Endothelial cell of umbilical vein (primary cell): ENCODE data around the gene MAN1A2. TPM values are rescaled to one million over a fixed set of nuclear protein-coding genes. Genes with fewer than 3 reads are reported as not detected.

Experiments used
- Bru-seq: library from RNA; stranded (reverse); fragments of 400-500 nt; gene quantifications from one replicate; lab custom pipeline; 2021; lab: Mats Ljungman, UMichigan
- BruChase-seq, 2 experiments: library from RNA; stranded (reverse); fragments of 400-500 nt; gene quantifications; one replicate each; lab custom pipeline; 2021; lab: Mats Ljungman, UMichigan
- BruUV-seq: library from RNA; stranded (reverse); fragments of 400-500 nt; replicated peaks from 2 replicates; lab custom pipeline; 2021; lab: Mats Ljungman, UMichigan
- CTCF ChIA-PET: fragments of 300-600, 350-600 bp; sonication (Branson Sonifier 250); formaldehyde crosslinking; loops from one replicate; lab custom pipeline; 2021; ENCODE audit warnings: antibody characterized with exemption, inconsistent platforms; lab: Charles Lee
- POLR2A ChIA-PET: fragments of 300-600, 350-600 bp; sonication (Branson Sonifier 250); formaldehyde crosslinking; loops from one replicate; lab custom pipeline; 2021; ENCODE audit warnings: antibody characterized with exemption, inconsistent platforms; lab: Charles Lee
- DNase-seq: peaks from one replicate; pipeline ENCODE4 v3.0.0-alpha.2; 2011; ENCODE audit warnings: low read depth, low spot score
- FAIRE-seq: peaks from 2 replicates; lab custom pipeline; 2011; peaks lifted over from hg19 to GRCh38; lab: Jason Lieb, UNC
- H2AFZ ChIP-seq: 2 replicates; pipeline ENCODE4 v1.6.0; 2012; ENCODE audit warnings: low read depth, low read length, control low read depth, inconsistent platforms
- H3K27ac ChIP-seq: 2 replicates; pipeline ENCODE4 v1.5.1; 2011; ENCODE audit warnings: low read depth, mild to moderate bottlenecking, control low read depth, low read length, moderate library complexity; ENCODE audit not compliant: insufficient read depth
- H3K27me3 ChIP-seq, 2 experiments: 2 replicates each; pipeline versions ENCODE4 v1.6.0 to v1.6.1; 2011; ENCODE audit warnings: low read length in 2 of 2, mixed read lengths in 1 of 2; ENCODE audit not compliant: control insufficient read depth in 2 of 2, insufficient read depth in 2 of 2
- H3K36me3 ChIP-seq, 2 experiments: 2 replicates in 1 of 2; 3 replicates in 1 of 2; pipeline ENCODE4 v1.5.1; 2011; ENCODE audit warnings: low read length in 2 of 2, mild to moderate bottlenecking in 1 of 2, moderate library complexity in 1 of 2; ENCODE audit not compliant: control insufficient read depth in 2 of 2, insufficient read depth in 2 of 2; ENCODE audit errors: extremely low read depth in 1 of 2
- H3K4me1 ChIP-seq: 3 replicates; pipeline ENCODE4 v1.5.1; 2011; ENCODE audit warnings: mild to moderate bottlenecking, low read length; ENCODE audit not compliant: control insufficient read depth, insufficient read depth; ENCODE audit errors: extremely low read depth
- H3K4me2 ChIP-seq: 2 replicates; pipeline ENCODE4 v1.6.1; 2011; ENCODE audit warnings: low read length, control low read depth, mixed read lengths; ENCODE audit not compliant: insufficient read depth
- H3K4me3 ChIP-seq, 3 experiments: fragments of 200-600 bp in 1 of 3; sonication (generic), shearing (Covaris generic) in 1 of 3; replicated peaks in 1 of 3; 2 replicates each; pipeline ENCODE4 v1.5.1; 2011 to 2016; ENCODE audit warnings: control low read depth in 3 of 3, low read length in 3 of 3, mild to moderate bottlenecking in 2 of 3, inconsistent platforms in 1 of 3, low read depth in 1 of 3, moderate library complexity in 1 of 3; ENCODE audit not compliant: insufficient read depth in 1 of 3
- H3K79me2 ChIP-seq: 2 replicates; pipeline ENCODE4 v1.6.0; 2012; ENCODE audit warnings: low read length, inconsistent platforms; ENCODE audit not compliant: control insufficient read depth, insufficient read depth
- H3K9ac ChIP-seq: replicated peaks from 2 replicates; pipeline ENCODE3; 2011; ENCODE audit warnings: low read length, control low read depth; ENCODE audit not compliant: insufficient read depth; ENCODE audit errors: extremely low read depth
- H3K9me1 ChIP-seq: replicated peaks from 3 replicates; pipeline ENCODE4 v1.6.0; 2011; ENCODE audit warnings: mild to moderate bottlenecking, low read length; ENCODE audit not compliant: control insufficient read depth, insufficient read depth; ENCODE audit errors: extremely low read depth
- H3K9me3 ChIP-seq: replicated peaks from 2 replicates; pipeline ENCODE4 v1.5.1; 2012; ENCODE audit warnings: low read length, inconsistent platforms; ENCODE audit not compliant: control insufficient read depth, insufficient read depth
- H4K20me1 ChIP-seq: replicated peaks from 2 replicates; pipeline ENCODE3; 2011; ENCODE audit warnings: mild to moderate bottlenecking, low read length; ENCODE audit not compliant: control insufficient read depth, insufficient read depth; ENCODE audit errors: extremely low read depth
- JUN ChIP-seq: IDR thresholded peaks from 2 replicates; pipeline ENCODE4 v1.6.1; 2011; ENCODE audit warnings: borderline replicate concordance, low read depth; ENCODE audit not compliant: insufficient read length, insufficient read depth
- MYC ChIP-seq: IDR thresholded peaks from one replicate; pipeline ENCODE4 v1.6.1; 2011; ENCODE audit warnings: mild to moderate bottlenecking, low read depth, low read length
- POLR2A ChIP-seq: IDR thresholded peaks from 2 replicates; pipeline ENCODE4 v1.6.1; 2012; ENCODE audit warnings: low read depth, mild to moderate bottlenecking, control low read depth, low read length
- POLR2AphosphoS5 ChIP-seq: IDR thresholded peaks from 2 replicates; pipeline ENCODE4 v1.6.1; 2012; ENCODE audit warnings: low read depth, mild to moderate bottlenecking, control low read depth, low read length, moderate library complexity; ENCODE audit not compliant: insufficient read depth
- dilution Hi-C: fragments of 300-500 bp; cut with MboI; formaldehyde crosslinking; loops from one replicate; pipeline ENCODE4 v1.15.0; 2019; ENCODE audit warnings: low sequenced_read_pairs; ENCODE audit not compliant: extremely low pct_ligation_motif_present
- intact Hi-C: fragments of 100-400 bp; cut with micrococcal nuclease; formaldehyde crosslinking; loops from one replicate; pipeline ENCODE4 v1.10.0; 2022
- long read RNA-seq: library from polyadenylated mRNA; stranded (forward); transcript quantifications from one replicate; pipeline ENCODE4 v2.0.0, GENCODE V29; 2021
- polyA minus RNA-seq, 3 experiments: library from RNA; depleted of rRNA, polyadenylated mRNA; stranded (reverse); fragments of >200 nt; gene quantifications; 1 replicate in 1 of 3; 2 replicates in 2 of 3; pipeline ENCODE4 v1.2.3, GENCODE V29; 2011
- polyA plus RNA-seq, 4 experiments: library from polyadenylated mRNA; depleted of rRNA in 3 of 4; stranded (reverse) in 3 of 4; unstranded in 1 of 4; fragments of >200 nt; gene quantifications; 2 replicates each; pipeline versions ENCODE4 v1.2.1 to v1.2.3, GENCODE V29; 2011 to 2012; ENCODE audit warnings: missing spikeins in 1 of 4
- total RNA-seq: library from RNA; stranded (reverse); gene quantifications from 2 replicates; pipeline ENCODE4 v1.2.3, GENCODE V29; 2021
- TF ChIP-seq, protein P1 (sequence below): IDR thresholded peaks from 2 replicates; pipeline ENCODE4 v1.6.1; 2011; ENCODE audit not compliant: insufficient read depth, insufficient read length

Gene MAN1A2
- total RNA-seq (36.2 and 38.3 TPM in 2 replicates), polyA plus RNA-seq (11.9 and 13.5 TPM in 2 replicates), polyA minus RNA-seq (67.4 and 70.3 TPM in 2 replicates), Bru-seq, nascent RNA (percentile 82 among the genes with signal in this experiment), BruChase-seq, experiment 1, labeled RNA remaining after a 6-hour chase (percentile 81 among the genes with signal in this experiment), BruChase-seq, experiment 2, labeled RNA remaining after a 2-hour chase (percentile 72 among the genes with signal in this experiment)
- polyA plus RNA-seq (2011; cell fraction: cytosol; rRNA removed): 8.9 and 9.9 TPM in 2 replicates
- 13.3 and 15.2 TPM in 2 replicates for polyA plus RNA-seq (2011; cell fraction: nucleus; rRNA removed)
- 24.4 and 36.3 TPM in 2 replicates for polyA plus RNA-seq (2012)
- polyA minus RNA-seq (2011; cell fraction: cytosol; rRNA and poly(A)+ RNA removed): 15.0 TPM
- polyA minus RNA-seq (2011; cell fraction: nucleus; rRNA and poly(A)+ RNA removed): 44.5 and 65.7 TPM in 2 replicates
- long read RNA-seq, full-length matches to known transcripts: 12 of 29 reads
- long read RNA-seq, partial matches to known transcripts: 4 of 29 reads
- long read RNA-seq, other reads (novel, unspliced or antisense): 13 of 29 reads

DNA sequence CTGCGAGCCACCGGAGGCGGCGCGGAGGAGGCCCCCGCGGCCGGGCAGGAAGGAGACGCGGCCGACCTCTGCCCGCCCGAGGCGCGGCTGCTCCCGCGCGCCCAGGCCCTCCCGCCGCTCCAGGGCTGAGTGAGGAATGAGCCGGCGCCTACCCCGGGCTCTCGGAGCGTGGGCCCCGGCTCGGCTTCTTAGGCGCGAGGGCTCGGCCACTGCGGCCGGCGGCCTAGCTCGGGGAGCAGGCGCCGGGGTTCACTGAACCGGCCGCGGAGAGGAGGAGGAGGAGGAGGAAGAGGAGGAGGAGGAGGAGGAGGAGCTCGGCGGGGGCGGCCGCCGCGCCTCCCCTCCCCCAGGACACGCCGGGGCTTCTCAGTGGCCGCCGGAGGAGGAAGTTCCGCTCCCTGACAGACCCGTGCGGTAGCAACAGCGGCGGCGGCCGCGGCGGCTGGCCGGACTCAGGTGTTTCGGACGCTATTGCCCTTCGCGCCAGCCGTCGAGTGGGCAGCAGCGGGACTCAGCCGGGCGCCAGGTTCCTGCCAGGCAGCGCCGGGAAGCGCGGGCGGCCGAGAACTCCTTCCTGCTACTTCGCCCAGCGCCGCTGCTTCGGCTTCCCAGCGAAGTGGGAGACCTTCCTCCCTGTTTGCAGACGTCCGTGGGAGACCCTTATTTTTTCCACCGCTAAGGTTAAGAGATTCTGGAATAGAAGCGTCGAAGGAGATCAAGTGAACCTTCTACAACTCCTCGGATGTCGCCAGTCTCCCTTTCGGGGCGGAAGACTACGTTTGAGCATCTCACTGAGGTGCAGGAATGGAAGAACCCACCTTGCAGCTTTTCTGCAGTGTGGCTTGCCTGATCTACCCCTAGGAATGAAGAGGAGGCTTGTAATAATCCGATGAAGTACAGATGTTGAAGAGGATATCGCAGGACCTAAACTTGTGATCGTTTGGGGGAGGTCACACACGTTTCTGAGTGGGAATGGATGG is at the start of gene MAN1A2:
TSS of gene MAN1A2 (plus strand) at position 404 of the 980 bp plus-strand sequence. CDS start 735 bp downstream, outside the sequence.
- Histone ChIP-seq H3K9me3 (no peaks in the 10 kb centered on the region), H3K9ac (peak within 1 kb of the TSS; percentile 77), H3K79me2 (peaks cover 40% of the 10 kb centered on the region), H3K36me3 (no peaks in the 10 kb centered on the region), H3K4me3 (peak within 1 kb of the TSS; percentile 92 to 96 (median 96)), H4K20me1 (peaks cover 7% of the 10 kb centered on the region), H3K27ac (peak within 1 kb of the TSS; percentile 66), H3K4me1 (peaks cover 33% of the 10 kb centered on the region), H3K9me1 (no peaks in the 10 kb centered on the region), H3K27me3 (no peaks in the 10 kb centered on the region), H3K4me2 (peak within 1 kb of the TSS; percentile 100), H2AFZ (peak within 1 kb of the TSS; percentile 91)
- TF ChIP-seq JUN (no peak), MYC (no peak), POLR2AphosphoS5 (peak; percentile 85), POLR2A (peak; percentile 49)
- TF ChIP-seq, protein P1, sequence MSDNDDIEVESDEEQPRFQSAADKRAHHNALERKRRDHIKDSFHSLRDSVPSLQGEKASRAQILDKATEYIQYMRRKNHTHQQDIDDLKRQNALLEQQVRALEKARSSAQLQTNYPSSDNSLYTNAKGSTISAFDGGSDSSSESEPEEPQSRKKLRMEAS: no peak
- ChIA-PET CTCF (interaction anchor here (1.0 kb wide), 1 partner anchor 26 kb away, joined by 3 read pairs; no protein-coding TSS in a partner anchor), POLR2A (no interaction called here)
- DNase-seq: peak; percentile 83
- intact Hi-C loops (loop anchor here (1.0 to 10.0 kb wide), 8 partner anchors 50 to 567 kb away; partner anchors contain the start of genes TENT5C, TRIM45 and TTF2), dilution Hi-C loops (no loop called here)
- FAIRE-seq: peak; percentile 61
- BruUV-seq: TSS peak; percentile 44
